NCI-H1436 (cell line): Measurements from ENCODE around the gene COX7A1.

Experiments used
- DNase-seq: peaks from one replicate; lab custom pipeline; 2025; lab: John Stamatoyannopoulos, UW

COX7A1 gene

DNA sequence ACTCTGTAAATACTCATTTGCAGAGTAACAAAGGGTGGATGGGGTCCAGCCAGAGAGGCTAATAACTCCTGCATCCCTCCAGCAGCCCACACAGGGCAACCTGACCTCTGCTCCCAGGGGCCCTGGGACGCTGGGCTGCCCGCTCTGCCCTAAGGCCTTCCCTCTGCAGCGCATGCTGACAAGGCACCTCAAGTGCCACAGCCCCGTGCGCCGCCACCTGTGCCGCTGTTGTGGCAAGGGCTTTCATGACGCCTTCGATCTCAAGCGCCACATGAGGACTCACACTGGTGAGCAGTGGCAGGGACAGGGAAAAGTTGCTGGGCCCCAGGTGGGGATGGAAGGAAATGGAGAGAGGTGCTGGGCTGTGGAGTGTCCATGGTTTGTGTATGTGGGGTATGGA lies 39.6 kb downstream of the COX7A1 start:
- DNase-seq: no peak

DNA sequence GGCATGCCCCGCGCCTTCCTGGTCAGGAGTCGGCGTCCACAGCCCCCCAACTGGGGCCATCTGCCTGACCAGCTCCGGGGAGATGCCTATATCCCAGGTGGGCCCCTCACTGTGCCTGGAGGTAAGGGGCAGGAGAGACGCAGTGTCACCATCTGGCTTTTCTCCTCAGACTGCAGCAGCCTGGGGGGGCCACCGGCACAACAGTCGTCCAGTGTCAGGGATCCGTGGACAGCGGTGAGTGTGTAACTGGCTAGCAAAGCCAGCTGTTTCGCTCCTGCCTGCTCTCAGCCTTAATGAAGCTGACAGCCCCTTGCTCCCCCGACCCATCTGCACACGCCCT lies 41.1 kb downstream of the COX7A1 start:
- no peak for DNase-seq

DNA sequence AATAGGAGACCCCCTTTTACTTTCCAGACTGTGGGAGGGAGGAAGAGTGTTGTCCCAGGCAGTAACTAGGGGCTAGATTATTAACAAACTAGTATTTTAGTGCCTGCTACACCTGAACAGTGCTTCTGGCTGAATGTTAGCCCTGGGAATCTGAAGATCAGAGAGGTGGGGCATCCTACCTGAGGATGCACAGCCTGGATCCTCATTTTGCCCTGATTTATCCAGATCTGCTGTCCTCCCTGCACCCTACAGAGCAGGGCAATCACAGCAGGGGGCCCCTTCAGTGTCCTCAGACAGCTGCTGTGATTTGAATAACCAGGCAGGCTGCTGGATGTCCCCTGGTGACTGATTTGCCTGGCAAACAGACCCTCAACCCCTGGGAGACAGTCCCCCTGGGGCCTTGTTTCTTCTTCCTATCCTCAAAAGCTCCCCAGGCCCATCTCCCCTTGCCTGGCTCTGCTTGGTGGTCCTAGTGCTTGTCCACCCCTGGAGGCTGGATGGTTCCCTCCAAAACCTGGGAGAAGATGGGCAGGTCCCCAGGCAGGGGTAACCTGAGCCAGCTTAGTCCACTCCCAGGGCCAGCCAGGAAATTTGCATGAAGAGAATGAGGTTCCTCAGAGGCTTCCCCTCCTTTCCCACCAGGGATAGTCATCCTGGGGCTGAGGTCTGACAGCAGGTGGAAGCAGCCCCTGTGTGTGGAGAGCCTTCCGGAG lies 41.6 kb downstream of the COX7A1 start, which contains the start of gene OVOL3:
Gene OVOL3, plus strand, starts transcription at position 657 of the 713 bp plus-strand sequence. CDS start 60 bp downstream, outside the sequence.
- no peak for DNase-seq

GRCh38 chr19:36108684-36109083 lies 43.6 kb downstream of the COX7A1 start:
- DNase-seq: no peak

DNA sequence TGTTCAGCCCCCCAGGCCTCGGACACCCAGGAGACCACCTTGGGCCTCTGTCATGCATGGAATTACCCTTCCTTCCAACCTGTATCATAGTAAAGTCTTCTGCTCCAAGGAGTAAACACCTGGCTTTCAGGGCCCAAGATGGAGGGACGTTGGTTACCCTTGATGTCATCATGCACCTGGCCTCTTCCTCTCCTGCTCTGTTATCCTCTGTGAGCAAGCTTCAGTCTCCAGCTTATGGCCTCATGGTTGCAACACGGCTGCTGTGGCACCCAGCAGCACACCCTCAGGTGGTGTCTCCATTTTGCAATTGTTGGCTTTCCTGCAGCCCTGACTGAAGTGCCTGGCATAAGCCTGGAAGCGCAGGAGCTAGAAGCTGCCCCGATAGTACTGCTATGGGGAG lies 45.3 kb downstream of the COX7A1 start:
- DNase-seq: no peak

DNA sequence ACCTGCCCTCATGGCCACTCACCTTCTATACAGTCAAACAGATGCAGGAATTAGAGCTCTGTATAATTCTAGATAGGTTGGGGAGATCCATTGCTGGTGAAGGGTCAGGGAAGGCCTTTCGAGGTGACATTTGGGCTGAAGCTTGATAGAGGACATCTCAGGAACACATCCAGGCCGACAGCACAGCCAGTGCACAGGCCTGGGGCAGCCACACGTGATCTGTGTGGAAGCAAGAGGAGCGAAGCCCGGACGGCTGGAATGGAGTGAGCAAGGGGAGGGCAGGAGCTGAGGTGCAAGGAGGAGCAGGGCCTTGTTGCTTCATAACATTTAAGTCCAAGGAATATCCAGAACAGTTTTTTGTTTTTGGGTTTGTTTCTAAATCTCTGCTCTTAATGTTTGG lies 45.8 kb downstream of the COX7A1 start:
- DNase-seq: no peak

GRCh38 chr19:36103842-36104552 lies 48.2 kb downstream of the COX7A1 start:
- no peak for DNase-seq

GRCh38 chr19:36103040-36103626 lies 49.1 kb downstream of the COX7A1 start:
- no peak for DNase-seq

DNA sequence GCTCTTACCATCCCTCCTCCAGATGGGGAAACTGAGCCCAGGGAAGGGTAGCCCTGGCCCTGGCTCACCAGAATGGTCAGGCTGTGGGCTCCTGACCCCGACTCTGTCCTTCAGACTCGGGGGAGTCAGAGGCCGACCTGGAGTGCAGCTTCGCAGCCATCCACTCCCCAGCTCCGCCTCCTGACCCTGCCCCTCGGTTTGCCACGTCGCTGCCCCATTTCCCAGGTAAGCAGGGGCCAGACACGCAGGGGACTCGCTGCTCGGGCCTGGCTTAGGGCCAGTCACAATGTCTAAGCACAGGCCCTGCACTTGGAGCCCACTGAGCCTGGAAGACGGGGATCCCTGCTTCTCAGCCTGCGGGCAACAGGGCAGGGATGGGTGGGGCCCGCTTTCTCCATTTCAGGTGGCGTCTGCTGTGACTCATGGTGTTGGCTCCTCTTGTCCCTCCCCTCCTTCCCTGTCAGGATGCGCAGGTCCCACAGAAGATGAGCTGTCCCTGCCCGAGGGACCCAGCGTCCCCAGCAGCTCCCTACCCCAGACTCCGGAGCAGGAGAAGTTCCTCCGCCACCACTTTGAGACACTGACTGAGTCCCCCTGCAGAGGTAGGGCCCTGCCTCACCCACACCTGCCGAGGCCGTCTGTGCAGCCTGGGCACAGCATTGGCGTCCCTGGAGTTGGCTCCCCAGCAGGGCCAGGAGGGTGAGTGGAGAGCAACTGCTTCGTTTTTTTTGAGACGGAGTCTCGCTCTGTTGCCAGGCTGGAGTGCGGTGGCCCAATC lies 50.5 kb downstream of the COX7A1 start:
- DNase-seq: no peak
